GM23248 (cell line): ENCODE measurements around the gene COX18. TPM values are rescaled to one million over a fixed set of nuclear protein-coding genes. Genes with fewer than 3 reads are reported as not detected.

ENCODE experiments used
- DNase-seq: peaks from one replicate; pipeline ENCODE4 v3.0.0-alpha.2; 2015
- H2AFZ ChIP-seq: fragments of 200-600 bp; sonication (generic); 2 replicates; pipeline ENCODE4 v1.6.1; 2016; ENCODE audit warnings: antibody characterized with exemption
- H3F3A ChIP-seq: fragments of 200-600 bp; sonication (generic); 2 replicates; pipeline ENCODE4 v1.6.1; 2016; ENCODE audit warnings: mild to moderate bottlenecking, antibody characterized with exemption, mixed run types; ENCODE audit not compliant: insufficient read depth
- H3K27ac ChIP-seq: fragments of 200-600 bp; sonication (generic); 2 replicates; pipeline ENCODE4 v1.5.1; 2016; ENCODE audit warnings: mild to moderate bottlenecking
- H3K27me3 ChIP-seq: fragments of 200-600 bp; sonication (generic); replicated peaks from 2 replicates; pipeline ENCODE4 v1.6.1; 2016; ENCODE audit warnings: mild to moderate bottlenecking; ENCODE audit not compliant: insufficient read depth
- H3K36me3 ChIP-seq: fragments of 200-600 bp; sonication (generic); 2 replicates; pipeline ENCODE4 v1.6.1; 2016; ENCODE audit warnings: low read depth, mild to moderate bottlenecking
- H3K4me1 ChIP-seq: fragments of 200-600 bp; sonication (generic); 2 replicates; pipeline ENCODE4 v1.6.1; 2016; ENCODE audit warnings: mild to moderate bottlenecking; ENCODE audit not compliant: insufficient read depth
- H3K4me2 ChIP-seq: fragments of 200-600 bp; sonication (generic); one replicate; pipeline ENCODE4 v1.6.1; 2016; ENCODE audit warnings: mild to moderate bottlenecking; ENCODE audit not compliant: unreplicated experiment
- H3K4me3 ChIP-seq: fragments of 200-600 bp; sonication (generic); 2 replicates; pipeline ENCODE4 v1.5.1; 2016; ENCODE audit warnings: mild to moderate bottlenecking
- H3K79me2 ChIP-seq: fragments of 200-600 bp; sonication (generic); 2 replicates; pipeline ENCODE4 v1.6.1; 2016; ENCODE audit warnings: mild to moderate bottlenecking; ENCODE audit not compliant: insufficient read depth
- H3K9ac ChIP-seq: fragments of 200-600 bp; sonication (generic); 2 replicates; pipeline ENCODE4 v1.6.1; 2016; ENCODE audit warnings: mild to moderate bottlenecking
- H3K9me2 ChIP-seq: fragments of 200-600 bp; sonication (generic); 2 replicates; pipeline ENCODE4 v1.6.1; 2016; ENCODE audit warnings: mixed run types, mild to moderate bottlenecking, moderate library complexity; ENCODE audit not compliant: insufficient read depth
- H3K9me3 ChIP-seq: fragments of 200-600 bp; sonication (generic); one replicate; pipeline ENCODE4 v1.6.1; 2017; ENCODE audit warnings: low read depth
- H4K20me1 ChIP-seq: fragments of 200-600 bp; sonication (generic); 2 replicates; pipeline ENCODE4 v1.6.0; 2016; ENCODE audit not compliant: insufficient read depth
- EZH2 ChIP-seq: fragments of 200-600 bp; sonication (generic); IDR thresholded peaks from 2 replicates; pipeline ENCODE4 v1.6.1; 2018; ENCODE audit warnings: antibody characterized with exemption, mild to moderate bottlenecking; ENCODE audit not compliant: insufficient read depth, poor library complexity, severe bottlenecking
- EZH2phosphoT487 ChIP-seq: fragments of 200-600 bp; sonication (generic); IDR thresholded peaks from 2 replicates; pipeline ENCODE4 v1.6.1; 2018; ENCODE audit warnings: antibody characterized with exemption, moderate library complexity, mild to moderate bottlenecking, low read depth; ENCODE audit not compliant: insufficient read depth
- WGBS, 2 experiments: methylation state at CpG; one replicate each; pipeline ENCODE4 v1.1.6; 2015 to 2017; ENCODE audit warnings: low lambda C conversion rate in 2 of 2, low coverage in 1 of 2; ENCODE audit errors: missing lambda C conversion rate in 2 of 2; 5-methylcytosine and 5-hydroxymethylcytosine counted together
- in situ Hi-C: fragments of 300-500 bp; cut with MboI; formaldehyde crosslinking; loops from 2 replicates; pipeline ENCODE4 v1.15.0; 2020
- polyA plus RNA-seq: library from polyadenylated mRNA; unstranded; fragments of >200 nt; fragmentation: Nextera tagmentation; extraction: Ambion mirVana; gene quantifications from 2 replicates; pipeline ENCODE4 v1.2.1, GENCODE V29; 2016
- total RNA-seq: library from RNA; depleted of rRNA; stranded (reverse); fragments of >200 nt; shearing (Covaris generic); gene quantifications from 2 replicates; pipeline ENCODE4 v1.2.3, GENCODE V29; 2014

The COX18 gene
- total and polyA plus RNA-seq, 2 experiments from 2014 or later = 3.6 to 22.8 TPM

GRCh38 chr4:73064536-73064935 is 5.0 kb downstream of the COX18 start:
- in situ Hi-C loops = no loop called here
- H3K4me2 ChIP-seq = no peak overlapping the region
- no peaks in the 10 kb centered on the region for H3K9me2 ChIP-seq

GRCh38 chr4:73055241-73055897 is 14.1 kb downstream of the COX18 start:
- DNase-seq = no peak
- Histone ChIP-seq H4K20me1 (no peaks in the 10 kb centered on the region), H3K9ac (no peak overlapping the region), H3K4me1 (no peaks in the 10 kb centered on the region), H3F3A (peaks cover 4% of the 10 kb centered on the region; the same call in 1 of the 2 replicates), H3K36me3 (peaks cover 44% of the 10 kb centered on the region), H3K27ac (no peak overlapping the region), H3K9me2 (no peaks in the 10 kb centered on the region), H3K27me3 (no peaks in the 10 kb centered on the region), H3K4me3 (no peak overlapping the region), H2AFZ (no peak overlapping the region), H3K4me2 (no peak overlapping the region), H3K9me3 (no peaks in the 10 kb centered on the region), H3K79me2 (no peaks in the 10 kb centered on the region)
- 93 to 100% methylated on average over 2 of the region's 2 CpGs for WGBS, 2 experiments
- TF ChIP-seq EZH2 (no peak), EZH2phosphoT487 (no peak)
- in situ Hi-C loops = no loop called here

More at GRCh38 chr4:73064536-73064935, 5.0 kb downstream of the COX18 start:
- TF ChIP-seq EZH2 (no peak), EZH2phosphoT487 (no peak)
- peaks cover 13% of the 10 kb centered on the region for H3F3A ChIP-seq
- WGBS, 2 experiments = 81 to 86% methylated on average over 4 of the region's 4 CpGs
- peaks cover 30% of the 10 kb centered on the region; the same call in 1 of the 2 replicates for H3K36me3 ChIP-seq
- H4K20me1 ChIP-seq = no peaks in the 10 kb centered on the region
- H2AFZ ChIP-seq = no peak overlapping the region
- no peak overlapping the region for H3K4me3 ChIP-seq
- DNase-seq = no peak
- H3K9me3 ChIP-seq = no peaks in the 10 kb centered on the region
- H3K4me1 ChIP-seq = peaks cover 9% of the 10 kb centered on the region; the same call in 1 of the 2 replicates
- no peak overlapping the region for H3K27ac ChIP-seq
- peaks cover 33% of the 10 kb centered on the region for H3K79me2 ChIP-seq
- H3K9ac ChIP-seq = no peak overlapping the region
- H3K27me3 ChIP-seq = no peaks in the 10 kb centered on the region

- Histone ChIP-seq H3K4me3 (no peak overlapping the region), H3K4me1 (no peaks in the 10 kb centered on the region), H3K9me2 (no peaks in the 10 kb centered on the region), H2AFZ (no peak overlapping the region), H3F3A (peaks cover 4% of the 10 kb centered on the region; the same call in 1 of the 2 replicates), H3K36me3 (peaks cover 35% of the 10 kb centered on the region), H3K4me2 (no peak overlapping the region), H3K27ac (no peak overlapping the region), H3K9ac (no peak overlapping the region), H4K20me1 (no peaks in the 10 kb centered on the region), H3K79me2 (no peaks in the 10 kb centered on the region), H3K9me3 (no peaks in the 10 kb centered on the region), H3K27me3 (no peaks in the 10 kb centered on the region)
- in situ Hi-C loops = no loop called here
- DNase-seq = peak; percentile 14
- TF ChIP-seq EZH2phosphoT487 = no peak
- TF ChIP-seq EZH2 = no peak
- 52 to 59% methylated on average over 2 of the region's 2 CpGs for WGBS, 2 experiments
These were observed 15.5 kb downstream of the COX18 start for GRCh38 chr4:73053974-73054480.

GRCh38 chr4:73053076-73053475 is 16.4 kb downstream of the COX18 start:
- no peak overlapping the region for H3K9ac ChIP-seq

More at GRCh38 chr4:73053076-73053475, 16.4 kb downstream of the COX18 start:
- no peak overlapping the region for H3K4me2 ChIP-seq
- 92 to 96% methylated on average over 5 of the region's 5 CpGs for WGBS, 2 experiments
- peaks cover 28% of the 10 kb centered on the region for H3K36me3 ChIP-seq
- in situ Hi-C loops = no loop called here
- no peak overlapping the region for H2AFZ ChIP-seq
- H3K9me2 ChIP-seq = no peaks in the 10 kb centered on the region
- H3K27me3 ChIP-seq = no peaks in the 10 kb centered on the region
- no peaks in the 10 kb centered on the region for H4K20me1 ChIP-seq
- peaks cover 4% of the 10 kb centered on the region; the same call in 1 of the 2 replicates for H3F3A ChIP-seq
- H3K4me3 ChIP-seq = no peak overlapping the region
- H3K27ac ChIP-seq = no peak overlapping the region
- H3K9me3 ChIP-seq = no peaks in the 10 kb centered on the region
- H3K4me1 ChIP-seq = no peaks in the 10 kb centered on the region
- no peak for DNase-seq
- no peaks in the 10 kb centered on the region for H3K79me2 ChIP-seq
- TF ChIP-seq EZH2phosphoT487 = no peak
- no peak for TF ChIP-seq EZH2
